RCC 7860 (cell line): ENCODE results near the gene MFSD8.
"Not testable (repeated sequence)": the region's sequence is repeated elsewhere in the genome, so short reads cannot be mapped to it uniquely, and the experiment has no call there.

Experiments
- DNase-seq: peaks from one replicate; pipeline ENCODE4 v3.0.0-alpha.2; 2015; ENCODE audit warnings: low spot score
- FAIRE-seq: peaks from 2 replicates; lab custom pipeline; 2012; peaks lifted over from hg19 to GRCh38; lab: Jason Lieb, UNC

Gene MFSD8, protein sequence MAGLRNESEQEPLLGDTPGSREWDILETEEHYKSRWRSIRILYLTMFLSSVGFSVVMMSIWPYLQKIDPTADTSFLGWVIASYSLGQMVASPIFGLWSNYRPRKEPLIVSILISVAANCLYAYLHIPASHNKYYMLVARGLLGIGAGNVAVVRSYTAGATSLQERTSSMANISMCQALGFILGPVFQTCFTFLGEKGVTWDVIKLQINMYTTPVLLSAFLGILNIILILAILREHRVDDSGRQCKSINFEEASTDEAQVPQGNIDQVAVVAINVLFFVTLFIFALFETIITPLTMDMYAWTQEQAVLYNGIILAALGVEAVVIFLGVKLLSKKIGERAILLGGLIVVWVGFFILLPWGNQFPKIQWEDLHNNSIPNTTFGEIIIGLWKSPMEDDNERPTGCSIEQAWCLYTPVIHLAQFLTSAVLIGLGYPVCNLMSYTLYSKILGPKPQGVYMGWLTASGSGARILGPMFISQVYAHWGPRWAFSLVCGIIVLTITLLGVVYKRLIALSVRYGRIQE

DNA sequence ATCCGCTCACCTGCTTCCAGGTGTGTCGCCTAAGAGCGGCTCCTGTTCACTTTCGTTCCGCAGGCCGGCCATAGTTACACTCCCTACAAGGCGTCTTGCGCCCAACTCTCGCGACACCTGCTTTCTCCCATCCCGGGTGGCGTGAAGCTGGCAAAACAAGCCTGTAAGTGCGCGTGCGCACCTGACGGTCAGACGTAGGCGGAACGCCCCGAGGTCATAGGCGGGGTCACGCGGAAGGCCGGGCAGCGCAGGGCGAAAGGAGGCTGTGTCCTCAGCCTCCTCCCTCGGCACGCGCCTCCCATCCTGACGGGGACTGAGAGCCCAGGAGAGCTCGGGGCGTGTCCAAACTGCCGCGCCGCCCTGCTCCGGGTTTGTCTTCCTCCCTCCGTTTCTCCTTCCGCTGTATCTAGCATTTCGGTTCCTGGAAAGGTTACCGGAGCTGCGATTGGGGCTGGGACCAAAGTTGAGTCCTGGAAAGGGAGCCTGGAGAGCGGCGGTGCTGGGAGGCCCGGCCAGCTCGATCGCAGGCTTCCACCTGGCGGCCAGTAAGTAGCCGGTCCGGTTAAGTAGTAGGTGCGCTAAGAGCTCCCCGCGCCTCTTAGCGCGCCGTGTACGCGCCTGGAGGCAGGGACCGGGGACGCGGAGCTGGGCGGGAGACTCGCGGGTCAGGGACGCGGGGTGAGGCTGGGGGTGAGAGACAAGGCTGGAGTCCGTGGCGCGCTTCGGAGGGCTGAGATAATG is at the start of gene MFSD8, which contains the start of gene ABHD18:
Gene MFSD8 (minus strand): TSS at position 112 of the 741 bp plus-strand sequence. CDS start 40 bp downstream, at position 72.
Gene ABHD18 (plus strand): TSS at position 345 of the 741 bp plus-strand sequence. CDS start 17,550 bp downstream, outside the sequence.
- peak; percentile 98 for DNase-seq
- peak; percentile 88 for FAIRE-seq

- FAIRE-seq, result no peak
These were observed 44.5 kb upstream of the MFSD8 start for GRCh38 chr4:128009428-128009827.

DNA sequence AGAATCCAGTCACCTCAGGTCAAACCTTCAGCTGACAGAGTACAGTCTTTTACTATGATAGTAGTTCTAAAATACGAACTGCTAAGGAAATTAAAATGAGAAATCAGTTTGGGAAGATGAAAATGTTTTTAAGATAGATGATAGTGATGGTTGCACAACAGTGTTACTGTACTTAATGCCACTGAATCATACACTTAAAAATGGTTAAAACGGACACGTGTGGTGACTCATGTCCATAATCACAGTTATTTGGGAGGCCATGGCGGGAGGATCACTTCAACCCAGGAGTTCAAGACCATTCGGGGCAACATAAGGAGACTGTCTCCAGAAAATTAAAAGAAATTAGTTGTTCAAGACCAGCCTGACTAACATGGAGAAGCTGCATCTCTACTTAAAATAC is 41.6 kb upstream of the MFSD8 start:
- FAIRE-seq (no peak), DNase-seq (no peak)

More at GRCh38 chr4:128009428-128009827, 44.5 kb upstream of the MFSD8 start:
- DNase-seq, result no peak

- DNase-seq, result peak; percentile 44
- no peak for FAIRE-seq
These were observed 32.8 kb upstream of the MFSD8 start for GRCh38 chr4:127997534-127998388.

DNA sequence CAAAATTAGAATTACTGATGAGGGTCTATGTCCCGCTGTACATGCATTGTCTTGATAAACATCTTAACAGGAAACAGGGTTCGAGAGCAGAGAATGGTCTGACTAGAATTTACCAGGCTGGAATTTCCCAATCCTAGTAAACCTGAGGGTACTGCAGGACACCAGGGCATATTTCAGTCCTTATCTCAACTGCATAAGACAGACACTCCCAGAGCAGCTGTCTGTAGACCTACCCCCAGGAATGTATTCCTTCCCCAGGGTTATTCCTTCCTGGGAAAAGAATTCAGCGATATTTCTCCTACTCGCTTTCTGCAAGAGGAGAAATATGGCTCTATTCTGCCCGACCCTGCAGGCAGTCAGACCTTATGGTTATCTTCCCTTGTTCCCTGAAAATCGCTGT is 31.5 kb upstream of the MFSD8 start:
- DNase-seq, FAIRE-seq: not testable (repeated sequence)

DNA sequence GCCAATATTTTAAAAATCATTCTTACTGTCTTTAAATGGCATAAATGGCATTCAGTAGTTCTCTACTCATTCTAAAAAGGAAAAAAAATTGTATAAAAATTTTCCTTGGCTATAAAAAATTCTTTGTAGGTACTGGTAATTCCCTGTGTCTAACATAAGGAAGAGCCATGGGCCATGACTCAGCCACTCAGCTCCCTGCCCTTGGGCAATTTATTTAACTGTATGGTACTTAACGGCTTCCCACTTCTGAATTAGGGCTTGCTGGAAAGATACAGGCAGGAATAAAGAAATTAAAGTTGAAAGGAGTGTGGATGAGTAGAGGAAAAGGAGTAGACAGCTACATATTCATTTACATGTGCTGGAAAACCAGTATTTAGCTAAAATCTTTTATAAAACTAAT is 30.8 kb upstream of the MFSD8 start:
- DNase-seq (no peak), FAIRE-seq (no peak)

DNA sequence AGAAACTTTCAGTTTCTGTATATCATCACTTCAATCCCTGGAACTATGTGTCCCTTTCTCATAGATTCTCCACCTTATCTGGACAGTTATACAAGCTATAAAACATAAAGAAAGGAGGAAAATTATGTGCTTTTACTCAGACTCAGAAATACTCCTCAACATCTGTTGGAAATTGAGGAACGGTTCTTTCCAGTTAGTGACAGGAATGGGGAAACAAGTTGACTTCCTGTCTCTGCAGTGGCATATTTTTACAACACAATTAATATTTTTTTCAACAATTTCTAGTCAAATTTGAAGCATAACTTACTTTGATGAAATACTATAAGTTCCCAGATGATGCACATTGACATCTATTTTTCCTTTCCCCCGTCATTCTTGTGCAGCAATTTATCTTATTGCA is 28.2 kb upstream of the MFSD8 start:
- DNase-seq, result no peak
- FAIRE-seq, result no peak

GRCh38 chr4:127988638-127989037 is 23.7 kb upstream of the MFSD8 start:
- no peak for FAIRE-seq
- DNase-seq, result no peak

- DNase-seq, result no peak
- FAIRE-seq, result no peak
These were observed 21.0 kb upstream of the MFSD8 start for GRCh38 chr4:127985989-127986388.

DNA sequence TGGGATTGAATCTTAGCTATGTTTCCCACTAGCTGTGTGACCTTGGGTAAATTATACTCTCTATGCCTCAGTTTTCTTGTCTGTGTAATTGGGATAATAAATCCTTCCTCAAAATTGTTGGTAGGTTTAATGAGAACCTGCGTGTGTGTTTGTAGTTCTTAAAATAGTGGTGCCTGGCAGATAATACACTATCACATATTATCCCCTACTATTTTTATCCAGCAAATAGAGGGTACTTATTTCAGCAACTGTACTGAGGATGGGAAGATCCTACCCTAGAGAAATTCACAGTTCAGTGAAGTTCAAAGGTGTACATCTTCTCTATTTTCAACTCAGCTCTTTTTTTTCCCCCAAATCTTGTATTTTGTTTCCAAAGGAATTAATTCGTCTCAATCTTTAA is 17.5 kb upstream of the MFSD8 start:
- no peak for FAIRE-seq
- DNase-seq, result no peak

GRCh38 chr4:127978930-127979329 is 14.0 kb upstream of the MFSD8 start:
- DNase-seq, result no peak
- no peak for FAIRE-seq

GRCh38 chr4:127975121-127975770 is 10.3 kb upstream of the MFSD8 start:
- no peak for FAIRE-seq
- DNase-seq, result peak; percentile 45

GRCh38 chr4:127970925-127971324 is 6.0 kb upstream of the MFSD8 start:
- DNase-seq, result not testable (repeated sequence)

GRCh38 chr4:127968586-127968985 is 3.6 kb upstream of the MFSD8 start:
- FAIRE-seq, result no peak

More at GRCh38 chr4:127970925-127971324, 6.0 kb upstream of the MFSD8 start:
- FAIRE-seq, result not testable (repeated sequence)

GRCh38 chr4:127967141-127967775 is 2.3 kb upstream of the MFSD8 start:
- DNase-seq, result no peak
- no peak for FAIRE-seq

More at GRCh38 chr4:127968586-127968985, 3.6 kb upstream of the MFSD8 start:
- no peak for DNase-seq

- DNase-seq (peak; percentile 9), FAIRE-seq (no peak)
These were observed 816 bp upstream of the MFSD8 start for GRCh38 chr4:127965803-127966175.

GRCh38 chr4:127964426-127965061 is 429 bp downstream of the MFSD8 start:
- not testable (repeated sequence) for FAIRE-seq

DNA sequence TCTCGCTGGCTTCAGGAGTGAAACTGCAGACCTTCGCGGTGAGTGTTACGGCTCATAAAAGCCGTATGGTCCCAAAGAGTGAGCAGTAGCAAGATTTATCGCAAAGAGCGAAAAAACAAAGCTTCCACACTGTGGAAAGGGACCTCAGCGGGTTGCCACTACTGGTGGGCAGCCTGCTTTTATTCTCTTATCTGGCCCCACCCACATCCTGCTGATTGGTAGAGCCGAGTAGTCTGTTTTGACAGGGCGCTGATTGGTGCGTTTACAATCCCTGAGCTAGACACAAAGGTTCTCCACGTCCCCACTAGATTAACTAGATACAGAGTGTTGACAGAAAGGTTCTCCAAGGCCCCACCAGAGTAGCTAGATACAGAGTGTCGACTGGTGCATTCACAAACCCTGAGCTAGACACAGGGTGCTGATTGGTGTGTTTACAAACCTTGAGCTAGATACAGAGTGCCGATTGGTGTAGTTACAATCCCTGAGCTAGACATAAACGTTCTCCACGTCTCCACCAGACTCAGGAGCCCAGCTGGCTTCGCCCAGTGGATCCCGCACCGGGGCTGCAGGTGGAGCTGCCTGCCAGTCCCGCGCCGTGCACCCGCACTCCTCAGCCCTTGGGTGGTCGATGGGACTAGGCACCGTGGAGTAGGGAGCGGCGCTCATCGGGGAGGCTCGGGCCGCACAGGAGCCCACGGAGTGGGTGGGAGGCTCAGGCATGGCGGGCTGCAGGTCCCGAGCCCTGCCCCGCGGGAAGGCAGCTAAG is 1.2 kb downstream of the MFSD8 start:
- FAIRE-seq, DNase-seq: not testable (repeated sequence)

More at GRCh38 chr4:127964426-127965061, 429 bp downstream of the MFSD8 start:
- not testable (repeated sequence) for DNase-seq
